CD1c-positive myeloid dendritic cell (primary cell): ENCODE measurements around the gene PDE4D.
"Not testable (repeated sequence)": the region's sequence is repeated elsewhere in the genome, so short reads cannot be mapped to it uniquely, and the experiment has no call there.

Source experiments
- DNase-seq: peaks from one replicate; pipeline ENCODE4 v3.0.0-alpha.2; 2016; ENCODE audit errors: extremely low spot score

The PDE4D gene

DNA sequence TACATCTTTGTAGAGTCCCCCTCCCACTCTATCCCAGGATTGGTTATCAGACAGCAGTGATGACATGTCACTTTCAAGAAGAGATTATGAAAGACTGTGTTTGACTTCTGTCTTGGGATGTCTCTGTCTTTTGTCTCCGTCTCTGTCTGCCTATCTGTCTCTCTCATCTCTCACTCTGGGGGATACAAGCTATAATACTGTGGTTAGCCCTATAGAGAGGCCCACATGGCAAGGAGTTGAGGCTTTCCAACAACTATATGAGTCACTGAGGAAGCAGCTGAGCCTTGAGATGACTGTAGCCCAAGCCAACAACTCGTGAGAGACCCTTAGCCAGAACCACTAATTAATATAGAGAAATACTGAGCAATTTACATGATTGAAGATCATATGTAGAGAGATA, 284.8 kb downstream of the PDE4D start:
- no peak for DNase-seq

DNA sequence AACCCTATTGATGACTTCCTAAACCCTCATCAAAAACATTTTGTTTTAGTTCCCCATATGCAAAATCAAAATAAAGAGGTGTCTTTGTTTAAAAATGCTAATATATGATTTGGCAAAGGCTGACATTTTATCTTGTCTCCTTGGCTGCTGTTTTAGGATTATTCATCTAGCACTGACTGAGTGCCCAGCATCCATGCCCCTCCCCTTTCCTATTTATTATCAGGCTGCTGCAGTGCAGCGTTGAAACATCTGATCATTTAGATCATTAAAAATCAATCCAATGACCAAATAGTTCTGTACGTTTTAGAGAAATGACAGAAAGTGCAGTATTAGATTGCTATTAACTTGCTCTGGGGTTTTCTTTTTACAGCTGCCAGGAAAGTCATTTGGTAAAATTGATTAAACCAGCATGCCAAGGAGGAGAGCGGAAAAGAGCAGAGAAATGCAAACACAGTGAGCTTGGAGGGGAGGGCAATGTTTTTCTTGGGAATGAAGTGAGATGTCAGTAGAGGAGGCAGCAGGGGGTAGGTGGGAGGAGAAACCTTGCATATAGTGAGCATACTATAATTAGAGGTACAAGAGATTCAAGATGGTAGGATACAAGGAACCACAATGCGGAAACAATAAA, 286.3 kb downstream of the PDE4D start:
- no peak for DNase-seq

GRCh38 chr5:59605915-59606314, 287.6 kb downstream of the PDE4D start:
- no peak for DNase-seq

GRCh38 chr5:59604111-59604510, 289.4 kb downstream of the PDE4D start:
- DNase-seq, result no peak

DNA sequence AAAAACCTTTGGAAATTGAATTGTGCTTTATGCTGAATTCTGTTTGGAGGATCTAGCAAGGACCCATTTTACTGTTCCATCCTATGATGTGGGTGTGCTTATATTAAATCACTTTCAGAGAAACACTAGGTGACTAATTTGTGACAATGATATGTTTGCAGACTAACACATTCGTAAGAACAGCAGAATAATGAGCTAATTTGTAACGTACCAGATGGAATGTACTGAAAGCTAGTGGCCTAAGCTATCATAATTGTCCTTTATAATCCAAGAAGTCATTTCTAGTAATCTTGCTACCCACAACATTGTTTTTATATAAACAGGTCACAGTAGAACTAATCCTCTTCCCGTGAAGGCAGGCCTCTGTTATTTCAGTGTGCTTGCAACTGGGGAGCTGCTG, 292.5 kb downstream of the PDE4D start:
- DNase-seq, result no peak

- DNase-seq, result no peak
Measured at GRCh38 chr5:59600153-59600552, 293.4 kb downstream of the PDE4D start.

GRCh38 chr5:59599729-59600128, 293.8 kb downstream of the PDE4D start:
- no peak for DNase-seq

DNA sequence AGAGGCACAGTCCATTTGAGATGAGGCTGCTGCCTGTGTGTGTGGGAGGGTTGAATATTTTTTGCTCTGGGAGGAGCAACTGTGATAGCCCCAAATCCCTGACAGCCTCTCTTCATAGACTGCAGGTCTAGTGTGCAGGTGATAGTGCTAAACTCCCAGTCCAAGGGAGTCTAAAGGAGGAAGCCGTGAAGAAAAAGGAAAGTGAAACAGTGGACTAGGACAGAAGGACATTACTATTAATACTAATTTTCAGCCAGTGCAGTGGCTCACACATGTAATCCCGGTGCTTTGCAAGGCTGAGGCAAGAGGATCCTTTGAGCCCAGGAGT, 295.0 kb downstream of the PDE4D start:
- peak; percentile 9 for DNase-seq

GRCh38 chr5:59597690-59598546, 295.6 kb downstream of the PDE4D start:
- peak; percentile 12 for DNase-seq

DNA sequence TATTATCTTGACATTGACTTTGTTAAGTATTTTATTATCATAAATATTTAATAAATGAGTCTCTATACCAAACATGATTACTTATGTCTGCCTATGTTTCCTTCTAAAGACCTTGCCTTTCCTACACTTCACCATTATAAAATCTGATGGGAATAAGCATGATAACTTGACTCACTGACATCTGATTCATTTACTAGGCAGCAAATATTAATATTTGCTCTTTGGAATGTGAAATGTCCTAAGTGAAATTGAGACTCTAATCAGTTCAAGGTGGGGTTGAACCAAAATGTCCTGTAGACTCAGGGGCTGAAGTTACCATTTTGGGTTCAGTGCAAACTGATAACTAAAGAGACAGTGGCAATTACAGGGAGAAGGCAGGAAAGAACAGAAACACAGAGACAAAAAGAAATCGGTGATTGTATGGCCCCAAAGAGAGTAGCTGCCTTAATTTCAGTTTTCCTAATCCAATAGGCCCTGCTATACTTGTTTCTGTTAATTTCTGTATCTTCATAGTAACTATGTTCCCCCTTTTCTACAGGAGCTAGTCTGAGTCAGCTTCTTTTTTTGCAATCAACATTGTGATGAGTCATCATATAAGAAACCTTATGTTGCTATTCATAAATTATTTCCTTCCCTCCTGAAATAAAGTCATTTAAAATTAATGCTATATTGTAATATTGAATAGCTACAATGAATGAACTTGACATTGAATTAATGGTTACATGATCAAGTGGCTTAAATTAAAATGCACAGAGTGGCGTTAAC, 296.8 kb downstream of the PDE4D start:
- peak; percentile 42 for DNase-seq

GRCh38 chr5:59594118-59594517, 299.4 kb downstream of the PDE4D start:
- not testable (repeated sequence) for DNase-seq

- DNase-seq, result no peak
Measured at GRCh38 chr5:59593439-59594007, 300.0 kb downstream of the PDE4D start.

DNA sequence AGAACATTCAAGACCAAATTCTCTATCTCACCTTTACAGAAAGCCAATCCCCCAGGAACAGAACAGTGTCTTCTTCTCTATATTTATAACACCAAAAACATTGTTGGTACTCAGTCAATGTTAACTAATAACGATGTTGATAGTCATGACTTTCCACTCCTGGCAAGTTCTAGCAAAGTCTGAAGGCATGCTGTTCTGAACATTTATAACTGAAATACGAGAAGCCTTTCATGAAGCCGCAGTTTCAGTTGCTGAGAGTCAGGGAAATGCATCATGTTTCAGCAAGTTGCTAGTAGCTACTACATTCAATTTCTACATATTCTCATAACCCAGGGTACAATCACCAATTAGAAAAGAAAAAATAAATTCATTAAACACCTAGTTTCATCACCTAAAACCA, 301.4 kb downstream of the PDE4D start:
- DNase-seq, result no peak

DNA sequence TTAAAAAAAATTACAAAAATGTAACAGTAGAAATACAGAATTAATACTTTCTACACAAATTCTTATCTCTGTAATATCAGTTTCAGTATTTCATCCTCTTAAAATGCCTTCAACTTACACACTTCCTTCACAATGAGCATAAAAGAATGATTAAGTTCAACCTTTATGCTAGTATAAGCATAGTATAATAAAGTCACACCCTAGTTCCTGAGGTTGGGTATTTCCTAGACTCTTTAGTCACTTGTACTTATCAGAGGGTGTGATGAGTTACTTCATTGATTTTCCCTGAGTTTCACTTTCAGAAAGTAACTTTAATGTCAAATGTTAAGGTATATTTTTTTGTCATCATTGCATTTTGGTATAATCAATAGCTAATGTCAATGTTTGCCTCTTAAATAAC, 302.4 kb downstream of the PDE4D start:
- no peak for DNase-seq

GRCh38 chr5:59588922-59589321, 304.6 kb downstream of the PDE4D start:
- DNase-seq, result no peak

GRCh38 chr5:59587489-59588337, 305.8 kb downstream of the PDE4D start:
- DNase-seq, result no peak

DNA sequence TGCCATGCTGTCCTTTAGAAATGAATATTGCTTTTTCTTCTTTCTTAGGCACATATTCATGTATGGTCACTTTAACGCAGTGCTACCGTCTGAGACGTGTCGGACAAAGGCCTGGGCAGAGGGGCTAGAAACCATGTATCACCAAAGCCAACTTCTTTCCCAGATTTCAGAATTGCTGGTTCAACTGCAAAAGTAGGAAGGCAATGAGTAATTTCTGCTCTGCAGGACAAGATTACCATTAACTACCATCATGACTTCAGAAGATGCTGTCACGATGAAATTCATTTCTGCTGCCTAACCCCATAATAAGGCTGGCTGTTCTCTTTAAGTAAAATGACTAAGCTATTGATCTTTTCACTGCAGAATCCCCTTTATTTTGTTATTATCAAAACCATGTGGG, 306.7 kb downstream of the PDE4D start:
- no peak for DNase-seq

DNA sequence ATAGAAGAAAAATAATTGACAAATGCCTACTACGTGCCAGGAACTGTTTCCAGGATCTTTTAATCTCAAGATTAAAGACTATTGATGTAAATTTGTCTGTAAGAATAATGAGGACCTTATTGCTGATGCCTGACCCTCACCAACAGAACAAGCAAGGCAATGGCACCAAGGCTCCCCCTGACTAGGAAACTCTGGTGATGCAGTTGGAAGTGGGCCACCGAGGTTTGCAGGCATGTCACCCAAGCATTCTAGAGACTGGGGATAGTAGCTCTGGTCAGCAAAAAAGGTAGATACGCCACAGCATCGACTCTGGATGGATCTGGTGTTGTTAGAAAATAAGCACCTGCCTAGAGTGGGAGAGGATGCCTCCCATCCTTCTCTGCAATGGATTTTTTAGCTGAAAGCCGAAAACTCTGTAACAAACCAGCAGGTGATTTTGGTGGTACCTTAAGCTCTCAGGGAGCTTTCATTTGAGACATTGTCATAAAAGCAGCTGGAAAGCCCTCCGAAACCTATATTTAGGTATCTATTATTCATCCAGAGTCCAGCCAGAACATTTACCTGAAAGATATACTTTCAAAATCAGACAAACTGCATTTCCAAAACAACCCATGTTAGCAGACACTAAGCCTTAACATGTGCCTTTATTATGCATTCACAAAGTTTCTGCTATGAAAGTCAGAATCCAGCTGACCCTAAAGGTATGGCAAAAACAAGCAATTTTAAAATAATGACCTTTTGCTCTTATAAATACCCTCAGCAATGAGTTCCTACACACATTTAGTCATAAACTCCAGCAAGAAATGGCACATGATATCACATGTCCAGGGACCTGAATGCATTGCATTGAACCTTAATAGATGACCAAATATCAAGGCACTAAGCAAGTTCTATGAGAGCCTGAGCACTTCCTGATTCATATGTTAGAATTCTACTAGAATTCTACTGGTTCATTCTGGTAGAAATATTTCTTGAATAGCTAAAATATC, 308.4 kb downstream of the PDE4D start:
- no peak for DNase-seq

DNA sequence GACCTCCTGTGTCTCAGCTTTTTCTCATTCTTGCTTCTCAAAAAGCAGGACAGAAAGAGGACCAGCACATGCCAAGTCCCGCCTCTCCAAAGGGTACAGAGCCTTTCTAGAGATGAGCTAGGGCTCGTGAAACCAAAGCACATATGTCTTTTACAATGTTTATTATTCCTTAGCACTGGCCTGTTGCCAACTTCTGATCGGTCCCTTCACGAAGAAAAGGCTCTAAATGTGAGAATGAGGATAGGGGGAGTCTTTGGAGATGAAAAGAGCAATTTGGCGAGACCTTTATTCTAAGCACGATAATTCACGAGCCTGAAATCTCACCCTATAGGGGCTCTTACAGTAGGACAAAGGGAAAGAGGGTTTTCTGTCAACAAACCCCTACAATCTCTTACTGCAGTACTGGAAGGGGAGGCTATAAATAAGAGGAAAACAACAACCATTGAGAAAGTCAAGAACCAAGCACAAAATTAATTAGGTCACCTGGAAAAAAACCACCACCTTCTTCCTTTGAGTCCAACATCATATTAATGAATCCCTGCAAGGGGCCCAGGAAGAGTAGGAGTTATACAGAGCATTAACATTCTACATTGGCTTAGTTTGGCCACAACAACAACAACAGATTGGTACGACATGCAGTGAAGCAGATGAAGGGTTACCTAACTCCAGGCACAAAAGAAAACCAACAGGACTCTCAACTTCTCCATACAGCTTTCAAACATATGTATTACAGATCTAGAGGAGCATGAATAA, 309.5 kb downstream of the PDE4D start:
- DNase-seq, result no peak
